ENCODE measurements around the gene RPS17.
"Not testable (repeated sequence)": the region's sequence is repeated elsewhere in the genome, so short reads cannot be mapped to it uniquely, and the experiment has no call there.

The RPS17 gene

DNA sequence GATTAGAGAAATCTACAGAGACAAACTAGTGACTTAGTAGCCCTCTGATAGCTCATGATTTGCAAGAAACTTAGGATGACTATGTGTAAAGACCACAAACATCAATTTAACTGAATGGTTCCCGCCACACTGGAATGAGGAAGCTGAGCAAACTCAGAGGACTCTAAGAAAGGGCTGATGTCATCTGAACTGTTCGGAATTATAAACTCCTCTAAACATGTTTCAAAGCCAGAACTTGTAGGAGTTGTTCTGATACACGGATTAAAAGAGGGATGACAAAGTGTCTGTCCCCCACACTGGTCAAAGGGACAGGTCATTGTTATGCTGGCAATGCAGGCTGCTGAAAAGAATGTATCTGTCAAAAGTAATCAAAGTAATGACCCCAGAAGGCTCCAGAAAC lies 34.4 kb downstream of the RPS17 start:
- not testable (repeated sequence) for DNase-seq

DNA sequence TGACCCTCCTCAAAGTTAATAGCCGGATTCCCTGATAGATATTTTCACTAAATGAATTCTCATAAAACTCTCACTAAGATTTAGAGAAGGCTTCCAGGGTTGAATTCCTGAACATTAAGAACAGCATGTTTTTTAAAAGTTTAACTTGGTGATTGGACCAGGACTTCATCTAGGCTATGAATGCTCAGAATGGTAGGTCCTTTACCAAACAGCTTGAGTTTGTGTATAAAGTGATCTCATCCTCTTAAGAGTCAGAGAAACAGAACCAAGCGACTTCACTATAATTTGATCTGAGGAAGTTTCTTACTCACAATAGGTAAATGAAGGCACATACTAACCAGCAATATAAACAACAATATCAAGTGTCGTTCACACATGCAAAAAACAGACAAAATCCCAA lies 36.2 kb downstream of the RPS17 start:
- DNase-seq = not testable (repeated sequence)

DNA sequence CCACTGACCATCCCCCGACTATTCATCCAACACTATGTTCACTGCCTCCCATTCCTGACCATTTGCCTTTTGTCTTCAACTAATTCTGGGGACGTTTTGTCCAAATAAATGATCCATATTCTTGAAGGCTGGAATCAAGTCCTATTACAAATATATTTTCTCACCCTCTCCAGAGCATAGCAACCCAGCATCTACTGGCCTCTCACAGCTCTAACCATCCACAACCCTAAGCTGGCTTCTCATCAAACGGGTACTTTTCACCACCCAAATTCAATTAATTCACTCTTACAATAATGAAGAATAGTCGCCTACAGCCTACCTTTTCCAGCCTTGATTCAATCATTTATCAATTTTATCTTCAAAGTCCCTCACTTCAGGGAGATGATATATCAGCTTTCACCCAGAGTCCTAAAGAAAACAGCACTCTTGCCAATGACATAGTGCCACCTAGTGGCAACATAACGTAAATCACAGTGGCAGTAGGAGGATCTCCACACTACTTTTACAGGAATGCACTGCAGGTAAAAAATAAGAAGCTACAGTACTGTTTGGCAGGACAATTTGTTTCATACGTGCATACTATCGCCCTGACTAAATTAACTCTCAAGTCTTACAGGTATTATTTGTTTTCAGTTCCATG lies 37.4 kb downstream of the RPS17 start:
- DNase-seq = peak; percentile 55

DNA sequence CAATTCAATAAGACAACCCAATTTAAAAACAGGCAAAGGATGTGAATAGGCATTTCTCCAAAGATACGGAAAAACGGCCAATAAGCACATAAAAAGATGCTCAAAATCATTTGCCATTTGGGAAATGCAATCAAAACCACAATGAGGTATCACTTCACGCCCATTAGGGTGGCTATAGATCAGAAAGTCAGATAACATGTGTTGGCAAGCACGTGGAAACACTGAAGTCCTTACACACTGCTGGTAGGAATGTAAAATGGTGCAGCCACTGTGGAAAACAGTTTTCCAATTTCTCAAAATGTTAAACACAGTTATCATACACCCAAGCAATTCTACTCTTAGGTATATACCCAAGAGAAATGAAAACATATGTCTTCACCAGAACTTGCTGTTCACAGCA lies 39.5 kb downstream of the RPS17 start:
- not testable (repeated sequence) for DNase-seq

GRCh38 chr15:82497978-82498377 lies 42.3 kb downstream of the RPS17 start:
- not testable (repeated sequence) for DNase-seq

DNA sequence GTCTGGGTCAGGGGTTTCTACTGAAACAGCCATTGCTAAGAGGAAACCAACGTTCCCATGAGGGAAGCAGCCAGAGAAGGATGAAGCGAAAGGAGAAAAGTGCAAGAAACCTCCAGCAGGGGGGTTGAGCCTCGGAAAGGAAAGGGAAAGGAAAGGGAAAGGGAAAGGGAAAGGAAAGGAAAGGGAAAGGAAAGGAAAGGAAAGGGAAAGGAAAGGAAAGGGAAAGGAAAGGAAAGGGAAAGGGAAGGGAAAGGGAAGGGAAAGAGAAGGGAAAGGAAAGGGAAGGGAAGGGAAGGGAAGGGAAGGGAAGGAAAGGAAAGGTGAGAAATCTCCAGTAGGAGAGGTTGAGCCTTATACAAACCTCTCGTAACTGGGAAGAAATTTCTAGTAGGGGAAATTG lies 52.0 kb downstream of the RPS17 start:
- not testable (repeated sequence) for DNase-seq

DNA sequence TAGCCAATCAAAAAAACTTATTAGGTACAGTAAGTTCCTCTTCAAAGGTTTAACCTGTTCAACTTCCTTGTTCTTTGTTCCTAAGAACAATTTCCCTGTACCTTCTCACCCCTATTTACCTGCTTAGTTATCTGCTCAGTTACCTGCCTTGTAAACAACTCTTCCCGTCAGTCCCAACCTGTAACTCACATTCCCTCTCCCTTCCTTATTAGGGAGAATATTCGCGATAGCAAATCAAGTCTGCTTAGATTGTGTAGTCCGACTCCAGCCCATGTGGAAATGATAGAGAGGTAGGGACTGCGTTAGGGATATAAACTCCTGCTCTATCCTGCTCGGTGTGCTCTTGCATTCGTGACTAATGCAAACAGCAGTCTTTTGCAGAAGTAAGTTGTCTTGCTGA lies 53.2 kb downstream of the RPS17 start:
- not testable (repeated sequence) for DNase-seq

All from CD4-positive, alpha-beta T cell treated with Interleukin-17A for 1 hour (primary cell).